ENCODE results near the gene EFS.

The EFS gene

DNA sequence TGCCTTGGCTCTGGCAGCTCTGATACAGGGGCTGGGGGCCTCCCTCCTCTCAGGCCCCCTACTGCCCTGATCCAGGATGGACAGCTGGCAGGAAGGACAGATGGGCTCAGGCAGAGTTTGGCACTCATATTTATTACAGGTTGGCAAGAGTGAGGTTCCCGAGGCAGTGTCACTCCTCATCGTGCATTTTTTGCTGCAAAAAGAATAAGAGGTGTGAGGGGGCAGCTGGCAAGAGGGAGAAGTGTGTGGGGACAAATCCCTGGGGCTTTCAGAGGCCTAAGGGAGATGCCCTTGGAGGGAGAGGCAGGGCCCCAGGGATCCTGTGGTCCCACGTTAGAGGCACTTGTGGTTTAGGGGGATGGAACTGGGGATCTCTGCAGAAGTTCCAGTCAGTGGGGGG lies 16.9 kb upstream of the EFS start:
- in situ Hi-C loops (cut with HindIII; ENCODE audit: low pct_ligation_motif_present, low pct_unique_long_range_greater_than_20kb, low sequenced_read_pairs) = no loop called here
- no peak for DNase-seq

DNA sequence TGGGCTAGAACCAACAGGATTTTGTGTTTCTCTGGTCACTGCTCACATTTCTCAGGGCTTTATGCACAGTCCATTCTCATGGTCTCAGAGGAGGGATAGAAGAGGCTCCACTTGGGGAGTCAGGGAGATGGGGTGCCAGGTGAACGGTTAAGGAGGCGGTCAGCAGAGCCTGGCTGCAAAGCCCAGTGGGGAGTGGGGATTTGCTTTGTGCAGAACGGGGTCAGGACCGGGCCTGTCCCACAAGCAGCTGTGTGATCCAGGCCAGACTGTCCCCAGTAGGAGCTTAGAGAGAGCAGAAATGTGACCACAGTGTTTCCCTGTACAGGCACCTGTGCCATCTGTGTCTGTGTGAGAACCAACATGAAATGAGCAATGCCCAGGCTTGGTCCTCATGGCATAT lies 16.0 kb upstream of the EFS start:
- DNase-seq = no peak
- in situ Hi-C loops (cut with HindIII; ENCODE audit: low pct_ligation_motif_present, low pct_unique_long_range_greater_than_20kb, low sequenced_read_pairs) = no loop called here

DNA sequence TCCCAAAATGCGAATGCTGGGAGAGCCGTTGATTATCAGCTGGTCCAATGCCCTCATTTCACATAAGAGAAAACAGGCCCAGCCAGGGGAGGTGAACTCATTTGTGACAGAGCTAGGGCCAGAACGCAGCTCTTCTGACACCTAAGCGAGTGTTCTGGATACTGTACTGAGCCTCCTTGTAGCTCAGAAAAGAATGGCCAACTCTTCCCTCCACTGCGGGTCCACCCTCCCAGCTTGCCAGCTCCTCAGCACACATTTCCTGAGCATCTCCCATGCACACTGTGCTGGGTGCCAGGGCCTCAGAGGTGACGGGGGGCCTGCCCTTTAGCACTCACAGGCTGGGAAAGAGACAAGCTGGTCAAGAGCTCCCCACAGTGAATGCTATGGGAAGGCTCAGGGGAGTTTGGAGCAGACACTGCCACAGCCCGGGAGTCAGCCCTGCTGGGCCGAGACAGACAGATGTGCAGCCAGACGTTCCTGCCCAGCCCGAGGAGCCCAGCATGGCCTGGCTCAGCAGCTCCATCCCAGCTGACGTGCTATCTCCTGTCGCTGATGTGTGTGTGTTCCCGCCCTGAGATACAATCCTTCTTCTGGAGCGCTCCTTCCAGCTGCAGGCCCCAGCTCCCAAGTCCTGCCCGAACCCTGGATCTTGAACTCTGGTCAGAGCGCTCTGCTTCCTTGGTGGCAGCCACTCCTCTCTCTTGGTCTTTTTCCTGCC lies 15.4 kb upstream of the EFS start:
- DNase-seq = no peak
- in situ Hi-C loops (cut with HindIII; ENCODE audit: low pct_ligation_motif_present, low pct_unique_long_range_greater_than_20kb, low sequenced_read_pairs) = no loop called here

DNA sequence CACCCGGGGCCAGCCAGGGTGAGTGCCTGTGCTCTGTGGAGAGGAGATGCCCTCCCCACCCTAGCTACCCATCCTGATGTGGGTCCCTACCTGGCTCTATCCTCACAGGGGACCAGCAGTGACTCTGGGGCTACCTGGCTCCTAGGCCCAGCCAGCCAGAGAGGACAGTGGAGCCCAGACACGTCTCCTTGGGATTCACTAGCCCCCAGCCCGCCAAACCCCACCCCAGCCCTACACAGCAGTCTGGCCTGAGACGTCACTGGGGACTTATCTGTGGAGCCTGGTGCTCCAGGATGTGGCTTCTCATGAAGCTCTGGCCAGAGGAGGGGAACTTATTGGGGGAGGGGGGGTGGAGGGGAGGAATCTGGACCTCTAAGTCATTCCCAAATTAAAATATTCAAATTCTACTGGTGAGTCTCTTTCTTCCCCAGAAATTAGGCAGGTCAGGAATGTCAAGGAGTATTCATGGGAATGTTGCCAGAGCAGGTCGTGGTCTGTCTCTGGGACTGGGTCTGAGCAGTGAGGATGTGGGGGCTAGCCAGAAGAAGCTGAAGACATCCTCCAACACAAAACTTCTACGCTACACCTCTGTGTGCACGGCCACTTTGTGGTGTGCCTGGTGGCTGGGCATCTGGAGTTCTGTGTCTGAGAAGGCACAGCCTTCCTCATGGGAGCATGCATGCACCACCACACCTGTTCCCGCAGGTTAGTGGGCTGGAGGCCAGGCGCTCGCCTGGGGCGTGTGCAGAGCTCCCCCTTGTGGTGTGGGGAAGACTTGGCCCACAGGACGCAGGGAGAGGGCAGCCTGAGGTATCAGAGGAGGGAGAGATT lies 14.6 kb upstream of the EFS start:
- peak; percentile 38 for DNase-seq
- in situ Hi-C loops (cut with HindIII; ENCODE audit: low pct_ligation_motif_present, low pct_unique_long_range_greater_than_20kb, low sequenced_read_pairs) = no loop called here

DNA sequence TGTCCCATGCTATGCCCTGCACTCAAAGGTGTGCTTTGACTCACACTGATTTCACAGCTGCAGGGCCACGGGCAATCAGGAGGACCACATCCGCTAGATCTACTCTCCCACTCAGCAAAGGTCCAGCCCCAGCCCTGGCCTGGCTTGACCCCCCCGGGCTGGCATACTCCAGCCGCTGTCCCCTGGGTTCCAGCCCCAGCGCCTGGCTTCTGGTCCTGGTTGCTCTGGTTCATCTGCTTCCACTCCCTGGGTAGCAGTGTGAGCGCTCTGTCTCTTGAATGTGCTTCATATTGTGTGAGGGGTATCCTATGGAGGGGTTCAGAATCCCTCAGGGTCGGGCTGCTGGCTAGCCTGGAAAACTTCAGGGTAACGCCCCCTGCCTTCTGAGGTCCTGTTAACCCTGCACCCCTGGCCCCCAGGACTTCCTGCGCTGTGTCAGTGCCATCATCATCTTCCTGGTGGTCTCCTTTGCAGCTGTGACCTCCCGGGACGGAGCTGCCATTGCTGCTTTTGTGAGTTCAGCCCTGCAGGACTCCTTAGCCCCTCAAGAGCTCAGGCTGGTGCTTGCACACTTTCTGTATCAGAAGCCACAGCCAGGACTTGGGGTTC lies 13.7 kb upstream of the EFS start:
- in situ Hi-C loops (cut with HindIII; ENCODE audit: low pct_ligation_motif_present, low pct_unique_long_range_greater_than_20kb, low sequenced_read_pairs) = no loop called here

DNA sequence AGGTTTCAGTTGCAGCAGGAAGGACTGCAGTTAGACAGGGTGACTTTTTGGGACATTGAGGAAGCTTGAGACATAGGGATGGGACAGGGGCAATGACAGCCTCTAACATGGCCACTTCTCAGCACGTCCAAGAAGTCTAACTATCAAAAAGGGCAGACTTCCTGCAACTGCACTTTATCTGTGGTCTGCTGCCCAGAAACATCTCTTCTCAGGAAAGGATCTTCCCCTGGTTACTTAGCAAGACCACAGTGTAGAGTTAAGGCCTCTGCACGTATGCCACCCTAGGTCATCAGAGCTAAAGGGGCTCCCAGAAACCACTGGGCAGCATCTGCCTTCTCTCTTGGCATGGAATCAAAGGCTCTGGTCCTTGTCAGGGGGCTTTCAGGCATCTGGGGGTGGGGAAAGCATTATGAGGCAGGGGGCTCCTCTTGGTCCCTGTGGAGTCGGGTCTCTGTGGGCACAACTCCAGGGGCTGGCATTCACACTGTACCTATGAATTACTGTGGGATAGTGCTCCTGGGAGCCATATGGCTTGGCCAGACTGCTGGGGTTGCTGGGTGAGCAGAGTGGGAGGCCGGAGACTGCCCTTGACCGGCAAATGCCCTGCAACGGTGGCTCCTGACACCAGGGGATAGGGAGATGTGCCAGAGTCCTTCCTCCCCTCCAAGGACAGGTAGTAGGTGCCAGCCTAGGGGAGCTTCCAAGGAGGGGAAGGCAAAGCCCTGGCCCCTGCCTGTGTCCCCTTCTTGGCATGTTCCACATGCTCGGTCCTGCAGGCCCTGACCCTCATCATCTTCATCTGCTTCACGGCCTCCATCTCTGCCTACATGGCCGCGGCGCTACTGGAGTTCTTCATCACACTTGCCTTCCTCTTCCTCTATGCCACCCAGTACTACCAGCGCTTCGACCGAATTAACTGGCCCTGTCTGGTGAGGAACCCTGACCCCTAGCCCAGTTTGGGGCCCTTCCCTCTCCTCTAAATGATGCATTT lies 12.9 kb upstream of the EFS start:
- in situ Hi-C loops (cut with HindIII; ENCODE audit: low pct_ligation_motif_present, low pct_unique_long_range_greater_than_20kb, low sequenced_read_pairs) = no loop called here
- DNase-seq = no peak

More for the DNA sequence above, 13.7 kb upstream of the EFS start:
- DNase-seq = no peak

DNA sequence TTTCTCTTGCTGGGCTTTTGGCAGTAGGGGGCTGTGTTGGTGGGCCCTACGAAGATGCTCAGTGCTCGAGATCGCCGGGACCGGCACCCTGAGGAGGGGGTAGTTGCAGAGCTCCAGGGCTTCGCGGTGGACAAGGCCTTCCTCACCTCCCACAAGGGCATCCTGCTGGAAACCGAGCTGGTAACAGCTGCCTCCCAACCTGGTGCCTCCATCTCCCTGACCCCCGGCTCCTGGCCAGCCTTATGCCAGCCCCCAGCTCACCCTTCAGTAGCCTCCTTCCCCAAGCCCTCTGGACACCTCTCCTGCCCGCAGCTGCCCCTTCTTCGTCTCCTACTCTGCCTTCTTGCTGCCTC lies 12.2 kb upstream of the EFS start:
- in situ Hi-C loops (cut with HindIII; ENCODE audit: low pct_ligation_motif_present, low pct_unique_long_range_greater_than_20kb, low sequenced_read_pairs) = no loop called here
- DNase-seq = no peak

DNA sequence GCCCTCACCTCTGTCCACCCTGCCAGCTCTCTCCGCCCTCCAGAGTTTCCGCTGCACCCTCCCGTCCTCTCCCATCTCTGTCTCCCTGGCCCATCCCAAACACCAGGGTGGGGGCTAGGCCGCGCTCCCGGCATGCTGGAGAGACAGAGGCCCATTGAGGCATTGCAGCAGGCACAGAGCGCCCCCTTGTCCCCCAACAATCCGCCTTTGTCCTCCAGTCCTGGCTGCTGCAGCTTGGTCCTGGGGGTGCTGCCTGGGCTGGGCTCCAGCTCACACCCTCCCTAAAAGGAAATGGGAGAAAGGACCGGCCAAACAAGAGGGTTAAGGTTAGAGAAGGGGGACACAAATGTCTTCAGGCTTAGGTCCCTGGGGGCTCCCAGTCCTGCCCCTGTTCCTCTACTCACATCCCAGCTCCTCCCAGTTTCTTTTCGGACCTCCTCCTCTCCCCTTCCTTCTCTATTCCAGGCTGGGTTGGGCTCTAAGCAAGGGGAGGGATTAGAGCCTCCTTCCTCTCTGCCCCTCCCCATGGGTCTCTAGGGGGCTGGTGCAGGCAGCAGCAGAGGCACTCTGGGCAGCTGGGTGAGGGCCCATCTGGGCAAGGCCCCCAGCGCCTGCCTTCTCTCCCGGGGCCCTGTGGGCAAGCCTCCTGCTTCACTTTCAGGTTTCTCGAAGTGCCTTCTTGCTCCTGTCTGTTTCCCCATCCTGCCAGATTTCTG lies 11.7 kb upstream of the EFS start, which contains the start of gene CMTM5:
Gene CMTM5 (plus strand): TSS at position 565 of the 716 bp plus-strand sequence. CDS start 206 bp downstream, outside the sequence.
- in situ Hi-C loops (cut with HindIII; ENCODE audit: low pct_ligation_motif_present, low pct_unique_long_range_greater_than_20kb, low sequenced_read_pairs) = no loop called here
- no peak for DNase-seq

DNA sequence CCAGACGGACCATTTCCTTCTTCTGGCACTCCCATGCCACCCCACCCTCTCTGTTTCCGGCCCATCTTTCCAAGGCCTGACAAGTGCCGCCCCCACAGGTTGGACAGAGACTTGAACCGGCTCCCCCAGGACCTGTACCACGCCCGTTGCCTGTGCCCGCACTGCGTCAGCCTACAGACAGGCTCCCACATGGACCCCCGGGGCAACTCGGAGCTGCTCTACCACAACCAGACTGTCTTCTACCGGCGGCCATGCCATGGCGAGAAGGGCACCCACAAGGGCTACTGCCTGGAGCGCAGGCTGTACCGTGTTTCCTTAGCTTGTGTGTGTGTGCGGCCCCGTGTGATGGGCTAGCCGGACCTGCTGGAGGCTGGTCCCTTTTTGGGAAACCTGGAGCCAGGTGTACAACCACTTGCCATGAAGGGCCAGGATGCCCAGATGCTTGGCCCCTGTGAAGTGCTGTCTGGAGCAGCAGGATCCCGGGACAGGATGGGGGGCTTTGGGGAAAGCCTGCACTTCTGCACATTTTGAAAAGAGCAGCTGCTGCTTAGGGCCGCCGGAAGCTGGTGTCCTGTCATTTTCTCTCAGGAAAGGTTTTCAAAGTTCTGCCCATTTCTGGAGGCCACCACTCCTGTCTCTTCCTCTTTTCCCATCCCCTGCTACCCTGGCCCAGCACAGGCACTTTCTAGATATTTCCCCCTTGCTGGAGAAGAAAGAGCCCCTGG lies 10.7 kb upstream of the EFS start:
- in situ Hi-C loops (cut with HindIII; ENCODE audit: low pct_ligation_motif_present, low pct_unique_long_range_greater_than_20kb, low sequenced_read_pairs) = no loop called here
- no peak for DNase-seq

DNA sequence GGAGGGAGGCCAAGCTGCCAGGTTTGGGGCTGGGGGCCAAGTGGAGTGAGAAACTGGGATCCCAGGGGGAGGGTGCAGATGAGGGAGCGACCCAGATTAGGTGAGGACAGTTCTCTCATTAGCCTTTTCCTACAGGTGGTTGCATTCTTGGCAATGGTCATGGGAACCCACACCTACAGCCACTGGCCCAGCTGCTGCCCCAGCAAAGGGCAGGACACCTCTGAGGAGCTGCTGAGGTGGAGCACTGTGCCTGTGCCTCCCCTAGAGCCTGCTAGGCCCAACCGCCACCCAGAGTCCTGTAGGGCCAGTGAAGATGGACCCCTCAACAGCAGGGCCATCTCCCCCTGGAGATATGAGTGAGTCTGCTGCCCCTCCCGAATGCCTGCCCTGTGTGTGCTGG lies 8.1 kb upstream of the EFS start:
- in situ Hi-C loops (cut with HindIII; ENCODE audit: low pct_ligation_motif_present, low pct_unique_long_range_greater_than_20kb, low sequenced_read_pairs) = no loop called here

DNA sequence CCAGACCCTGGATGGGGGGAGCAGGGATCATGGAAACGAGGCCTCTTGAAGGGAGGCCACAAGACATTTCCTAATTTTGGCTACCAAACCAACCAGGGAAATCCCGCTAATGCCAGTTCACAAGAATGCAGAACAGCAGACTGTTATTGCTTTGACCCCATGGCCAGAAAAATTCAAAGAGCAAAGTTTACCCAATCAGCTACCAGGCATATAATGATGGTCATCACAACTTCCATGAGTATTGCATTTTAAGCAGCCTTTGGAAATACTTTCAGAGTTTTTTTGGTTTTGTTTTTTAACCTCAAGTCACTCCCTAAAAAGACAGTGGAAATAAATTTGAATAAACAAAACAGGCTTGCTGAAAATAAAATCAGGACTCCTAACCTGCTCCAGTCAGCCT lies 7.5 kb upstream of the EFS start, which contains the start of gene IL25:
Gene IL25 (plus strand): TSS at position 301 of the 400 bp plus-strand sequence.
- in situ Hi-C loops (cut with HindIII; ENCODE audit: low pct_ligation_motif_present, low pct_unique_long_range_greater_than_20kb, low sequenced_read_pairs) = no loop called here
- DNase-seq = no peak

More for the DNA sequence above, 8.1 kb upstream of the EFS start:
- no peak for DNase-seq

DNA sequence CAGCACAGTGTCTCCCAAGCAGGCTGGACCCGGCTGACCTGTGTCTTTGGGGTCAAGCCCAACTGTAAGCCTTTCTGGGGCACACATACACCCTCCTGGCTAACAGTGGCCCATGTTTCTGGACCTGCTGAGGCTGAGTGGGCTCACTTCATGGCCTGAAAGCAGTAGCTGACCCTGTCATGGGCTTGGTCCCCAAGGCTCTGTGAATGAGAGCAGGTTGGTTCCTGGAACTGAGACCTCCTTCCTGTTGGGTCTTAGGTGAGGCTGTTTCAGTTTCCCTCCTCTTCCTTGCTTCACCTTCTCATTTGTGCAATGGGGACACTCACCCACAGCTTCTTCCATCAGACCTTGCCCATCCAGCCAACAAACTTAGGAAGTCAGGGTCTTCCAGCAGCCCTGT lies 6.9 kb upstream of the EFS start:
- in situ Hi-C loops (cut with HindIII; ENCODE audit: low pct_ligation_motif_present, low pct_unique_long_range_greater_than_20kb, low sequenced_read_pairs) = no loop called here
- no peak for DNase-seq

DNA sequence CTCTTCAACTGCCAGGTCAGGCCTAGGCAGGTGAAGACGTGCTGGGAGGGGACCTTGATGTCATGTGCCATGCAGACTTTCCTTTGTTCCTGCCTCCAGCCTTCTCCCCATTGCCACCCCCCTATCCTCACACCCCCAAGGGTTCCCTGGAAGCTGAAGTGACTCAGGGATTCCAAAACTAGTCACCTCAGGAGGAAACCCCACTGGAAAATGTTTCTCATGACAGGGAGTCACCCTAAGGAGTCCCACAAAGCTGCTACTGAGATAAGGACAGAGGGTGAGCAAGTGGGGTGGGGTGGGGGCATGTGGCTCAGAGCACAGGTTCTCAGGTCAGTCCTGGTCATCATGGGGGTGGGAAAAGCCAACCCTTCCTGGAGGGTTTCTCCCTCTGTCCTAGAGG lies 5.2 kb upstream of the EFS start:
- in situ Hi-C loops (cut with HindIII; ENCODE audit: low pct_ligation_motif_present, low pct_unique_long_range_greater_than_20kb, low sequenced_read_pairs) = no loop called here

DNA sequence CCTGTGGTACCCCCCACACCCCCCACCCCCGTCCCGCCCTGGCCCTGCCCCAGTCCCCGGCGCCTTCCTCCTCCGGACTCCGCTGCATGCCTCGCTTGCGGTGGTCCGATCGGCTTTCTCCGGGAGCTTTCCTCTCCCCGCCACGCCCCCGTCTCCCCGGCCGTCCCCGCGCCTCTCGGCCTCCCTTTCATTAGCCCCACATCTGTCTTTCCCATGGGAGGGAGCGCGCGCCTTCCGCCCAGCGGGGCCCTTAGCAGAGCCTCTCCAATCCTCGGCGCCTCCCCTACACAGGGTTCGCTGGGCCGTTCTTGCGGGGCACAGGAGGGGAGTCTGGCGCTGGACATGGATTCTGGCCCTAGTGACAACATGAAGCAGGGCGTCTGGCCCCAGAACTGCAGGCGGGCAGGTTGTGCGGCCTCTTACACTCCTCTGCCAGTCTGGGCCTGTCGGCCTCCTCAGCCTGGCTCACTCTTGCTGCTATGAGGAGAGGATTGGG lies 1.5 kb upstream of the EFS start:
- DNase-seq = no peak
- in situ Hi-C loops (cut with HindIII; ENCODE audit: low pct_ligation_motif_present, low pct_unique_long_range_greater_than_20kb, low sequenced_read_pairs) = no loop called here

More for the DNA sequence above, 5.2 kb upstream of the EFS start:
- DNase-seq = no peak

DNA sequence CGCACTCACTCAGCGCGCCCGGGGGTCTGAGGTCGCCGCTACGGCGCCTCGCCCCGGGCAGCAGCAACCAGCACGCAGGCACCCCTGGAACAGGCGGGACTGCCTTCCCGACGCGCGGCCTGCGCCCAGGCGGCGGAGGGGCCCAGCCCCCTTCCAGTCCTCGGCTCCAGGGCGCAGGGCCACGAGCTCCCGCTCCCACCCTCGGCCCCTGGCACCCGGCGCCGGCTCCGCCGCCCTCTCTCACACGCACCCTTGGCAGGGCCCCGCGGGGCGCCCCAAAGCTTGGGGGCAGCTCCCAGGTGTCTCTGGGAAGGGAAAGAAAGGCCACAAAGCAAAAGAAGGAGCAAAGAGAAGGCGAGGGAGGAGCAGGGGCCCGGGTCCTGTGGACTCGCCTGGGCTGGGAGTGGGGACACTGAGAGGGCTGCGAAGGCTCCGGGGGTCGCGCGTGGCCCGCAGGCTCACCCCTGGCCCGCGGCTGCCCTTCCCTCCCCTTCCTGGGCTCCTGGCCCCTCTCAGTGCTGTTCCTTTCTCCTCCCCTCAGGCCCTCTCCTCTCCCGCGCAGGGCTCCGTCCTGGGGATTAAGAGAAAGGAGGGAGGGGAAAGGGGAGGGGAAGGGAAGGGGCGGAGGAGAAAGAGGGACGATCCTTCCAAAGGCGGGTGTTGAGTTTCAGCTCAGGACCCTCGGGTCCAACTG lies 907 bp upstream of the EFS start:
- no peak for DNase-seq
- in situ Hi-C loops (cut with HindIII; ENCODE audit: low pct_ligation_motif_present, low pct_unique_long_range_greater_than_20kb, low sequenced_read_pairs) = no loop called here

DNA sequence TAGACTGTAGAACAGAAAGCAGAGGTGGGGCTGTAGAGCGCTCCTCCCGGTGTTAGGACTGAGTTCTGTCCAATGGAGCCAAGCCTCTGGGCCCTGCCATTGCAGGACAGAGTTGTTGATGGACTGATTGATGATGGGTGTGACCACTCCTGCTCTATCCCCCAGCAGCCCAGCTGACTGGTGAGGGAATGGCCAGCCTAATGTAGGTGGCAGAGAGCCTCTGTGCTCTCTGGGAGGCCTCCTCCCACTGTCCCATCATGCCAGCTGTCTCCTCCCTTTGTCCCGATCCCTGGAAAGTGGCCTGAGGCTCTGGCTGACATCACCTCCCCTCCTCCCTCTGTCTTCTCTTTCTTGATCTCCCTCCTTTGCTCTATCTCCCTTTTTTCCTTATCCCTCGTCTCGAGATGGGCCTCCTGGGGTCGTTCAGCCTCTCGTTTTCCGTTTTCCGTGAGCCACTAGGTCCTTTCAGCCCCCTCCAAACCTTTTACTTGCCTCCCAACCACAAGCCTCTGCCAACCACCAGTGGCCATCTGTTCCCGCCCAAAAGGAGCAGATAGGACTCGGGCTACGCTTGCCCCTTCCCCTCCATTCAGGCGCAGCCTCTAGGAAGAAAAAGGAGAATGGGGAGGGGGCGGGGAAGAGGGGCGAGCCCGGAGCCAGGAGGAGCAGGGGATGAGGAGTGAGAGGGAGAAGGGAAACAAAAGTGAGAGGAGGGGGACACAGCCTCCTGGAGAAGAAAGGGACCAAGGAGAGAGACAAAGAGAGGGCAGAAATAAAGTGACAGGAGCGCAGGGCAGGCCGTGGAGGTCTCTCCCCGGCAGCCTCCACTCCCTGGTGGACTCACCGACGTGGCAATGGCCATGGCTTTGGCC lies 572 bp downstream of the EFS start:
- DNase-seq = no peak
- in situ Hi-C loops (cut with HindIII; ENCODE audit: low pct_ligation_motif_present, low pct_unique_long_range_greater_than_20kb, low sequenced_read_pairs) = no loop called here
